ENCODE measurements around the gene TMEM181. TPM values are rescaled to one million over a fixed set of nuclear protein-coding genes. Genes with fewer than 3 reads are reported as not detected.
A peak's percentile ranks its signal among the peaks of the same experiment; 100 is the strongest.

Gene TMEM181
- total RNA-seq, 2 donors from 2014 or later, result 21.2 to 21.8 TPM

DNA sequence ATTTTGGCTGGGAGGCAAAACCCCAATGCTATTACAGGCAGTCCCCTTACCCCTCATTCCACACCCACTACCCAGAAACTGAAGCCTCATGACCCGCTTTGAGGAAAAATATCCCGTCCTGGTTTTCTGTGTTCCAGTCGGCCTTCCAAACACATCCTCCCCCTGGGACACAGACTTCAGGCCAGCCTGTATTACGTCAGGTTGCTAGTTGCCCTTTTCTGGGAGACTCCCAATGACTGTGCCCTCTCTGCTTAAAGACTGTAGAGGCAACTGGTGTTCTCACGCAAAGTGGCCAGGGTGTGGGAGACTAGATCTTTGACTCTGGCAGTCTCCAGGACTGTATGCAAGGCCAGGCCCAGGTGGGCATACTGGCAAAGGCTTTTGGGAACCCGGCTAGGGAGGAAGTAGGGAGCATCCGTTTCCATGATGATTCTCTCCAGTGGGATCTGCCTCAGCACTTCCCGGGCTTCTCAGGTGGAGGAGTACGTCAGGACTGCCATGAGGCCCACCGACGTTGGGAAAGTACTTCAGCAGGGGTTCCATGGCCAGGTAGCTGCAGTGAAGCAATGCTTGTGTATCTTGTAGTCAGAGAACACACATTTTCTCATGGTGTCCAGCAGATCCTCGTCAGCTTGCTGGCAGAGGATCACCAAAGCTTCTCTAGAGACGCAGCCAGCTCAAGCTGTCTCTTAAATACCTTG lies 49.7 kb downstream of the TMEM181 start:
- Histone ChIP-seq H3K9ac (ENCODE audit: extremely low read depth, low read length, poor library complexity, severe bottlenecking) (no peak overlapping the region), H3K9me3 (ENCODE audit: control insufficient read depth, low read length) (peaks cover 2% of the 10 kb centered on the region), H3K4me3 (ENCODE audit: low read length) (no peak overlapping the region), H3K27ac (ENCODE audit: low read depth, low read length) (no peak overlapping the region), H3K36me3 (ENCODE audit: control insufficient read depth, insufficient read depth, low read length) (peaks cover 71% of the 10 kb centered on the region), H3K27me3 (ENCODE audit: control insufficient read depth, insufficient read depth, low read length, poor library complexity, severe bottlenecking) (no peaks in the 10 kb centered on the region), H3K4me1 (ENCODE audit: control insufficient read depth, insufficient read depth, low read length) (peaks cover 23% of the 10 kb centered on the region)
- WGBS, 2 experiments (ENCODE audit: insufficient coverage in 1 of 2, insufficient read length in 1 of 2), result 93 to 96% methylated on average over 11 to 13 of the region's 13 CpGs
- DNase-seq, result peak; percentile 33
- Mint-ChIP-seq H3K27ac (peak overlapping the region; percentile 97), H3K27me3 (ENCODE audit: insufficient read depth) (no peaks in the 10 kb centered on the region), H3K36me3 (ENCODE audit: low read depth) (peaks cover 54% of the 10 kb centered on the region), H3K4me3 (no peak overlapping the region), H3K9me3 (peaks cover 4% of the 10 kb centered on the region), H3K4me1 (peaks cover 23% of the 10 kb centered on the region)
- TF ChIP-seq, protein P1, sequence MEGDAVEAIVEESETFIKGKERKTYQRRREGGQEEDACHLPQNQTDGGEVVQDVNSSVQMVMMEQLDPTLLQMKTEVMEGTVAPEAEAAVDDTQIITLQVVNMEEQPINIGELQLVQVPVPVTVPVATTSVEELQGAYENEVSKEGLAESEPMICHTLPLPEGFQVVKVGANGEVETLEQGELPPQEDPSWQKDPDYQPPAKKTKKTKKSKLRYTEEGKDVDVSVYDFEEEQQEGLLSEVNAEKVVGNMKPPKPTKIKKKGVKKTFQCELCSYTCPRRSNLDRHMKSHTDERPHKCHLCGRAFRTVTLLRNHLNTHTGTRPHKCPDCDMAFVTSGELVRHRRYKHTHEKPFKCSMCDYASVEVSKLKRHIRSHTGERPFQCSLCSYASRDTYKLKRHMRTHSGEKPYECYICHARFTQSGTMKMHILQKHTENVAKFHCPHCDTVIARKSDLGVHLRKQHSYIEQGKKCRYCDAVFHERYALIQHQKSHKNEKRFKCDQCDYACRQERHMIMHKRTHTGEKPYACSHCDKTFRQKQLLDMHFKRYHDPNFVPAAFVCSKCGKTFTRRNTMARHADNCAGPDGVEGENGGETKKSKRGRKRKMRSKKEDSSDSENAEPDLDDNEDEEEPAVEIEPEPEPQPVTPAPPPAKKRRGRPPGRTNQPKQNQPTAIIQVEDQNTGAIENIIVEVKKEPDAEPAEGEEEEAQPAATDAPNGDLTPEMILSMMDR (conservative IDR thresholded peaks at IDR 0.05), result no peak

DNA sequence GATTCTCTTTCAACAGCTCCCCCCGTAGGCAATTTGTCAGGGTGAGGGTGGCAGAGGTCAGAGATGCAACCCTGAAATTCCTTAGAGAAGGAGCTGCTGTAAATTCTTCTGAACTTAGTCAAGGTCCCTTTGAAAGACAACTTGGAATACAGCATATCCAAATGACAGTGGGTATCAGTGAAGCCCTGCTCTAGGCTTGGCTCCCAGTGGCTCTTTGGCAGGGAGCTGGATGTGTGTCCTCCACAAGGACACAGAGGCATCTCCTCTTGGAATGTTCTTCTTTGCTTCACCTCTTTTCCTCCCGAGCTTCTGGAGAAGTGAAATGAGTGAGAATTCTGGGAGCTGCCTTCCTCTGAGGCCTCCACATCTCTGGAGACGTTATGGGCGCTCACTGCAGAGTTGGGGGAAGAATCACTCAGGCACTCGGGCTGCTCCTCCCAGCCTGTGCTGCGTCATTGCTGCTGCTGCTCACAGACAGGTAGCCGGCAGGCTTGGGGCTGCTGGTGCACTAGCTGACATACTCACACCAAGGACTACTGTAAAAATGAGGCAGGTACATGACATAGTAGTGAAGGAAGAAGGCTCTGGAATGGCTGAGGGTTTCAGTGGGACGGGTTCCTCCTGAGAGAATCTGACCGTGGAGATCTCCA lies 50.6 kb downstream of the TMEM181 start:
- Mint-ChIP-seq H3K27me3 (ENCODE audit: insufficient read depth) (no peaks in the 10 kb centered on the region), H3K9me3 (peaks cover 12% of the 10 kb centered on the region), H3K27ac (peak overlapping the region; percentile 97), H3K4me3 (no peak overlapping the region), H3K36me3 (ENCODE audit: low read depth) (peaks cover 60% of the 10 kb centered on the region), H3K4me1 (peaks cover 23% of the 10 kb centered on the region)
- DNase-seq, result peak; percentile 49
- TF ChIP-seq, protein P1 (conservative IDR thresholded peaks at IDR 0.05), result no peak
- Histone ChIP-seq H3K27me3 (ENCODE audit: control insufficient read depth, insufficient read depth, low read length, poor library complexity, severe bottlenecking) (no peaks in the 10 kb centered on the region), H3K9ac (ENCODE audit: extremely low read depth, low read length, poor library complexity, severe bottlenecking) (peak overlapping the region; percentile 84), H3K4me1 (ENCODE audit: control insufficient read depth, insufficient read depth, low read length) (peaks cover 23% of the 10 kb centered on the region), H3K9me3 (ENCODE audit: control insufficient read depth, low read length) (peaks cover 11% of the 10 kb centered on the region), H3K4me3 (ENCODE audit: low read length) (peak overlapping the region; percentile 54), H3K27ac (ENCODE audit: low read depth, low read length) (peak overlapping the region; percentile 89), H3K36me3 (ENCODE audit: control insufficient read depth, insufficient read depth, low read length) (peaks cover 77% of the 10 kb centered on the region)
- WGBS, 2 experiments (ENCODE audit: insufficient coverage in 1 of 2, insufficient read length in 1 of 2), result 83 to 88% methylated on average over 6 to 9 of the region's 9 CpGs

GRCh38 chr6:158611039-158611438 lies 51.1 kb downstream of the TMEM181 start:
- H3K36me3 ChIP-seq (ENCODE audit: control insufficient read depth, insufficient read depth, low read length), result peaks cover 71% of the 10 kb centered on the region
- peak overlapping the region; percentile 84 for H3K9ac ChIP-seq (ENCODE audit: extremely low read depth, low read length, poor library complexity, severe bottlenecking)
- Mint-ChIP-seq H3K27me3 (ENCODE audit: insufficient read depth) (no peaks in the 10 kb centered on the region), H3K27ac (peak overlapping the region; percentile 97), H3K4me1 (peaks cover 23% of the 10 kb centered on the region), H3K9me3 (peaks cover 15% of the 10 kb centered on the region), H3K36me3 (ENCODE audit: low read depth) (peaks cover 61% of the 10 kb centered on the region), H3K4me3 (peak overlapping the region; percentile 14)
- TF ChIP-seq, protein P1 (conservative IDR thresholded peaks at IDR 0.05), result no peak
- peak; percentile 51 for DNase-seq
- peak overlapping the region; percentile 54 for H3K4me3 ChIP-seq (ENCODE audit: low read length)
- no peaks in the 10 kb centered on the region for H3K27me3 ChIP-seq (ENCODE audit: control insufficient read depth, insufficient read depth, low read length, poor library complexity, severe bottlenecking)
- peaks cover 23% of the 10 kb centered on the region for H3K4me1 ChIP-seq (ENCODE audit: control insufficient read depth, insufficient read depth, low read length)
- H3K27ac ChIP-seq (ENCODE audit: low read depth, low read length), result peak overlapping the region; percentile 89
- peaks cover 14% of the 10 kb centered on the region for H3K9me3 ChIP-seq (ENCODE audit: control insufficient read depth, low read length)
- WGBS, 2 experiments (ENCODE audit: insufficient coverage in 1 of 2, insufficient read length in 1 of 2), result 89 to 92% methylated on average over 2 to 3 of the region's 3 CpGs

Data from endodermal cell (in vitro differentiated cells).